Ishikawa (cell line): Measurements from ENCODE around the gene FLII.

Experiments used
- CEBPB ChIP-seq: IDR thresholded peaks from 2 replicates; pipeline ENCODE4 v1.6.1; 2012
- CREB1 ChIP-seq: IDR thresholded peaks from 2 replicates; pipeline ENCODE4 v1.6.1; 2012; ENCODE audit warnings: low read depth
- EGR1 ChIP-seq: IDR thresholded peaks from 2 replicates; pipeline ENCODE4 v1.6.1; 2012
- EP300 ChIP-seq: IDR thresholded peaks from 2 replicates; pipeline ENCODE4 v1.6.1; 2012; ENCODE audit warnings: borderline replicate concordance
- FOXM1 ChIP-seq: IDR thresholded peaks from 2 replicates; pipeline ENCODE4 v1.6.1; 2012; ENCODE audit warnings: low read depth, borderline replicate concordance
- NFIC ChIP-seq: IDR thresholded peaks from 2 replicates; pipeline ENCODE4 v1.6.1; 2012
- RAD21 ChIP-seq: IDR thresholded peaks from 2 replicates; pipeline ENCODE4 v1.6.1; 2012; ENCODE audit warnings: low read depth
- TAF1 ChIP-seq: IDR thresholded peaks from 2 replicates; pipeline ENCODE4 v1.6.1; 2012; ENCODE audit warnings: low read depth, mild to moderate bottlenecking
- TCF12 ChIP-seq: IDR thresholded peaks from 2 replicates; pipeline ENCODE4 v1.6.1; 2012; ENCODE audit warnings: low read depth
- TEAD4 ChIP-seq: IDR thresholded peaks from 2 replicates; pipeline ENCODE4 v1.6.1; 2012
- USF1 ChIP-seq: IDR thresholded peaks from 2 replicates; pipeline ENCODE4 v1.6.1; 2012
- YY1 ChIP-seq: IDR thresholded peaks from 2 replicates; pipeline ENCODE4 v1.6.1; 2012; ENCODE audit warnings: low read depth
- ZBTB7A ChIP-seq: IDR thresholded peaks from 2 replicates; pipeline ENCODE4 v1.6.1; 2012; ENCODE audit warnings: low read depth
- TF ChIP-seq, protein P1 (sequence below): IDR thresholded peaks from 2 replicates; pipeline ENCODE4 v1.6.1; 2012; ENCODE audit warnings: low read depth, mild to moderate bottlenecking
- TF ChIP-seq, protein P2 (sequence below): IDR thresholded peaks from 2 replicates; pipeline ENCODE4 v1.6.1; 2012

Gene FLII

GRCh38 chr17:18263885-18264682 lies 5.5 kb upstream of the FLII start:
- TF ChIP-seq, protein P1, sequence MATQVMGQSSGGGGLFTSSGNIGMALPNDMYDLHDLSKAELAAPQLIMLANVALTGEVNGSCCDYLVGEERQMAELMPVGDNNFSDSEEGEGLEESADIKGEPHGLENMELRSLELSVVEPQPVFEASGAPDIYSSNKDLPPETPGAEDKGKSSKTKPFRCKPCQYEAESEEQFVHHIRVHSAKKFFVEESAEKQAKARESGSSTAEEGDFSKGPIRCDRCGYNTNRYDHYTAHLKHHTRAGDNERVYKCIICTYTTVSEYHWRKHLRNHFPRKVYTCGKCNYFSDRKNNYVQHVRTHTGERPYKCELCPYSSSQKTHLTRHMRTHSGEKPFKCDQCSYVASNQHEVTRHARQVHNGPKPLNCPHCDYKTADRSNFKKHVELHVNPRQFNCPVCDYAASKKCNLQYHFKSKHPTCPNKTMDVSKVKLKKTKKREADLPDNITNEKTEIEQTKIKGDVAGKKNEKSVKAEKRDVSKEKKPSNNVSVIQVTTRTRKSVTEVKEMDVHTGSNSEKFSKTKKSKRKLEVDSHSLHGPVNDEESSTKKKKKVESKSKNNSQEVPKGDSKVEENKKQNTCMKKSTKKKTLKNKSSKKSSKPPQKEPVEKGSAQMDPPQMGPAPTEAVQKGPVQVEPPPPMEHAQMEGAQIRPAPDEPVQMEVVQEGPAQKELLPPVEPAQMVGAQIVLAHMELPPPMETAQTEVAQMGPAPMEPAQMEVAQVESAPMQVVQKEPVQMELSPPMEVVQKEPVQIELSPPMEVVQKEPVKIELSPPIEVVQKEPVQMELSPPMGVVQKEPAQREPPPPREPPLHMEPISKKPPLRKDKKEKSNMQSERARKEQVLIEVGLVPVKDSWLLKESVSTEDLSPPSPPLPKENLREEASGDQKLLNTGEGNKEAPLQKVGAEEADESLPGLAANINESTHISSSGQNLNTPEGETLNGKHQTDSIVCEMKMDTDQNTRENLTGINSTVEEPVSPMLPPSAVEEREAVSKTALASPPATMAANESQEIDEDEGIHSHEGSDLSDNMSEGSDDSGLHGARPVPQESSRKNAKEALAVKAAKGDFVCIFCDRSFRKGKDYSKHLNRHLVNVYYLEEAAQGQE, result no peak
- no peak for TF ChIP-seq FOXM1
- TF ChIP-seq CEBPB, result no peak
- TF ChIP-seq USF1, result no peak
- no peak for TF ChIP-seq EP300
- TF ChIP-seq YY1, result no peak

DNA sequence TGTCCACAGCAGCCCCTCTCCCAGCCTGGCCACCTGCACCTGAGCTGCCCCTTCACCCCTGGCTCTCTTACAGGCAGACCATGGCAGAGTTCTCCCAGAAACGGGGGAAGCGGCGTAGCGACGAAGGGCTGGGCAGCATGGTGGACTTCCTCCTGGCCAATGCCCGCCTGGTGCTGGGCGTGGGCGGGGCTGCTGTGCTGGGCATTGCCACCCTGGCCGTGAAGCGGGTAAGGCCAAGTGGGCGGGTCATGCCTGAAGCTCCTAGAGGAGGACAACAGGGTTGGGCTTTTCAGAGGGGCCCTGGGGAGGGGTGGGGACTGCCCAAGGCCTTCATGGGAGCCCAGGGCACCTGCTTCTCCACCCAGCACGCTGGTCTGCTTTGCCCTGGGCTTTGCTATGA lies 4.1 kb upstream of the FLII start:
- TF ChIP-seq CREB1 (no peak), ZBTB7A (no peak), EGR1 (no peak), TCF12 (no peak), YY1 (no peak), EP300 (no peak)

DNA sequence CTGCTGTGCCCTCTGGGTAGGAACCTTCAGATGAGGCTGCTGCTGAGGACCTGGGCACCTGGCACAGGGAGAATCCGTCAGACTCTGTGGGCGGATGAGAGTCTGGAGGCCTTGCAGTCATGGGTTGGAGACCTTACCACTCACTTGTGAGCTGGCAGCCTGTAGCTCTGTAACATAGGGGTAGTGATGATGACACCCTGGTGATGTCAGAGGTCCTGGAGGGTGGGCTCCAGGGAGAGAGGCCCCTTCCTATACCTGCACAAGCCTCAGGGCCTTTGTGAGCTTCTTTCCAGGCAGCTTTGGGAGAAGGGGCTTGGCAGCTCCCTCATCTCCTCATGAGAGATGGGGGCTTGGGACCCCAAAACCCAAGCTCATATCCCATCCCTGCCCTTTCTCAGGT lies 3.6 kb upstream of the FLII start:
- no peak for TF ChIP-seq EP300
- no peak for TF ChIP-seq NFIC
- TF ChIP-seq YY1, result no peak
- no peak for TF ChIP-seq RAD21
- TF ChIP-seq, protein P1, result no peak
- TF ChIP-seq USF1, result no peak
- TF ChIP-seq CREB1, result no peak
- no peak for TF ChIP-seq FOXM1

GRCh38 chr17:18261659-18262058 lies 3.1 kb upstream of the FLII start:
- no peak for TF ChIP-seq ZBTB7A

GRCh38 chr17:18261146-18261515 lies 2.6 kb upstream of the FLII start:
- TF ChIP-seq, protein P1, result no peak
- TF ChIP-seq FOXM1, result no peak
- TF ChIP-seq NFIC, result peak; percentile 30; the same call in 1 of the 2 replicates
- peak; percentile 38; the same call in 1 of the 2 replicates for TF ChIP-seq TEAD4
- 0 out of 2 replicates have a peak, but pooled peaks have one; percentile 1 for TF ChIP-seq EGR1

- TF ChIP-seq EGR1 (peak; percentile 53; the same call in 1 of the 2 replicates), CREB1 (peak; percentile 57; the same call in 1 of the 2 replicates), RAD21 (no peak), CEBPB (no peak), TEAD4 (peak; percentile 91), EP300 (peak; percentile 13; the same call in 1 of the 2 replicates), TAF1 (peak; percentile 58), YY1 (no peak), TCF12 (peak; percentile 14; the same call in 1 of the 2 replicates), FOXM1 (no peak)
- TF ChIP-seq, protein P1, result no peak
- TF ChIP-seq, protein P2, sequence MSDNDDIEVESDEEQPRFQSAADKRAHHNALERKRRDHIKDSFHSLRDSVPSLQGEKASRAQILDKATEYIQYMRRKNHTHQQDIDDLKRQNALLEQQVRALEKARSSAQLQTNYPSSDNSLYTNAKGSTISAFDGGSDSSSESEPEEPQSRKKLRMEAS, result peak; percentile 65
Observed at GRCh38 chr17:18260332-18261145, 2.0 kb upstream of the FLII start, which contains the start of gene MIEF2. MIEF2 (plus strand) TSS chr17:18260662; CDS start chr17:18262721, 2,059 bp downstream.
